Progenitor cell of endocrine pancreas (in vitro differentiated cells): ENCODE results near the gene PINLYP. TPM values are rescaled to one million over a fixed set of nuclear protein-coding genes. Genes with fewer than 3 reads are reported as not detected.
A peak's percentile ranks its signal among the peaks of the same experiment; 100 is the strongest.

ENCODE experiments used
- DNase-seq: peaks from one replicate; pipeline ENCODE4 v3.0.0; 2021; ENCODE audit warnings: low spot score; ENCODE audit not compliant: unreplicated experiment
- H3K27ac Mint-ChIP-seq: 2 replicates; pipeline ENCODE4 v1.8.0; 2021; ENCODE audit warnings: mild to moderate bottlenecking, moderate library complexity, mixed read lengths
- H3K27me3 Mint-ChIP-seq: 2 replicates; pipeline ENCODE4 v1.8.0; 2021; ENCODE audit warnings: mixed read lengths
- H3K36me3 Mint-ChIP-seq: 2 replicates; pipeline ENCODE4 v1.8.0; 2022; ENCODE audit warnings: mixed read lengths; ENCODE audit not compliant: insufficient read depth
- H3K4me1 Mint-ChIP-seq: 2 replicates; pipeline ENCODE4 v1.8.0; 2021; ENCODE audit warnings: low read depth, mixed read lengths
- H3K4me3 Mint-ChIP-seq: 2 replicates; pipeline ENCODE4 v1.8.0; 2021; ENCODE audit warnings: low read depth, mild to moderate bottlenecking, moderate library complexity, mixed read lengths
- H3K9me3 Mint-ChIP-seq: 2 replicates; pipeline ENCODE4 v1.8.0; 2021; ENCODE audit warnings: low read depth, mixed read lengths
- total RNA-seq: library from RNA; stranded (reverse); gene quantifications from 2 replicates; pipeline ENCODE4 v1.2.1, GENCODE V29; 2021
- TF ChIP-seq, protein P1 (sequence below): fragments of 200-600 bp; sonication (generic); IDR thresholded peaks from one replicate; pipeline ENCODE4 v1.5.0; 2021; ENCODE audit warnings: antibody characterized with exemption, mild to moderate bottlenecking; ENCODE audit not compliant: unreplicated experiment

The PINLYP gene
- total RNA-seq, 1 donor from 2014 or later, result 7.7 TPM

DNA sequence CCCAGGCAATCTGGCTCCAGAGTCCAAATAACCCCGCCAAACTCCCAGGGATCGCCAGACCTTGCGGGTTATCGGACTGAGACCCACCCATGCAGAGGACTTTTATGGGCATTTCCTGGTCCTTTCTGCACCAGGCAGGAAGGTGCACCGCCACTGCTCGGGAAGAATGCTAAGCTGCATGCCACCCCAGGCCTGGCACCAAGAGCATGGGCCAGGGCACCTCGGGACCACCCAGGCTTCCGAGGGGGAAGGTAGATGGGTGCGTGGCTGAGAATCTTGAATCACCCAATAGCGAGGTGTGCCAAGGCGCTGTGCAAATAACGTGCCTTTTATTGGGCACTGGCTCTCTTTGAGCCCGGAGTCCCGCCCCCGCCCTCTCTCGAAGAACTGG is 43.0 kb upstream of the PINLYP start:
- no peaks in the 10 kb centered on the region for H3K9me3 Mint-ChIP-seq
- peak overlapping the region; percentile 79 for H3K4me3 Mint-ChIP-seq
- no peak for DNase-seq
- peak overlapping the region; percentile 83 for H3K27ac Mint-ChIP-seq
- peaks cover 7% of the 10 kb centered on the region for H3K36me3 Mint-ChIP-seq
- TF ChIP-seq, protein P1, sequence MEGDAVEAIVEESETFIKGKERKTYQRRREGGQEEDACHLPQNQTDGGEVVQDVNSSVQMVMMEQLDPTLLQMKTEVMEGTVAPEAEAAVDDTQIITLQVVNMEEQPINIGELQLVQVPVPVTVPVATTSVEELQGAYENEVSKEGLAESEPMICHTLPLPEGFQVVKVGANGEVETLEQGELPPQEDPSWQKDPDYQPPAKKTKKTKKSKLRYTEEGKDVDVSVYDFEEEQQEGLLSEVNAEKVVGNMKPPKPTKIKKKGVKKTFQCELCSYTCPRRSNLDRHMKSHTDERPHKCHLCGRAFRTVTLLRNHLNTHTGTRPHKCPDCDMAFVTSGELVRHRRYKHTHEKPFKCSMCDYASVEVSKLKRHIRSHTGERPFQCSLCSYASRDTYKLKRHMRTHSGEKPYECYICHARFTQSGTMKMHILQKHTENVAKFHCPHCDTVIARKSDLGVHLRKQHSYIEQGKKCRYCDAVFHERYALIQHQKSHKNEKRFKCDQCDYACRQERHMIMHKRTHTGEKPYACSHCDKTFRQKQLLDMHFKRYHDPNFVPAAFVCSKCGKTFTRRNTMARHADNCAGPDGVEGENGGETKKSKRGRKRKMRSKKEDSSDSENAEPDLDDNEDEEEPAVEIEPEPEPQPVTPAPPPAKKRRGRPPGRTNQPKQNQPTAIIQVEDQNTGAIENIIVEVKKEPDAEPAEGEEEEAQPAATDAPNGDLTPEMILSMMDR, result no peak
- peaks cover 7% of the 10 kb centered on the region for H3K4me1 Mint-ChIP-seq
- no peaks in the 10 kb centered on the region for H3K27me3 Mint-ChIP-seq

DNA sequence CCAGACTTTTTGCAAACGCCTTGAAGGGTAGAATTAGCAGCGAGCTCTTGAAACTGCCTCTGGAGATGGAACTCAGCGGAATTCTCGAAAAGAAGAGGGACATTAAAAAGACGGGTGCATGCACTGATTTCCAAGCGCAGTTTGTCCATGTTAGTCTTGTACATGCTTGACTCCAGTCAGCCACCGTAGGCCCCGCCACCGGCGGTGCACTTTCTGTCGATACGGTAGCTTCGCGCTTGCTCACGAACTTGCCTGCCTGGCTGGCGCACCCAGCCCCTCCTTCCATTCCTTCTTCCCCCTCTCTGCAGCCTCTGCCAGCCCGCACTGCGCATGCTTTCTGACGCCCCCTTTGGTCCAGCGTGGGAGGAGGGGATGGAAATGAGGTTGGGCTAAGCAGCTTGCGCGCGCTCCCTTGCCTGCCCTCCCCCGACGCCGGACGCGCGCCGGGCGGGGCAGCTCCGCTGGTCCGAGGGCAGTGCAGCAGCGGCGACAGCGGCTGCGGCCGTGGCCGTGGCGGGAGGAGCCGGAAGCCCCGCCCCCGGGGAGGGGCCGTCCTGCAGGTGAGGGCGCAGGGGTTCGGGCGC is 42.5 kb upstream of the PINLYP start, which contains the start of gene ZNF575:
TSS of gene ZNF575 (plus strand) at position 227 of the 584 bp plus-strand sequence. CDS start 1,235 bp downstream, outside the sequence.
- Mint-ChIP-seq H3K27ac (peak within 1 kb of the TSS; percentile 97), H3K4me1 (peaks cover 7% of the 10 kb centered on the region), H3K4me3 (peak within 1 kb of the TSS; percentile 79), H3K27me3 (no peaks in the 10 kb centered on the region), H3K9me3 (no peaks in the 10 kb centered on the region), H3K36me3 (peaks cover 7% of the 10 kb centered on the region)
- TF ChIP-seq, protein P1, result no peak
- DNase-seq, result peak; percentile 89

- peak overlapping the region; percentile 97 for H3K27ac Mint-ChIP-seq
- peak; percentile 96 for DNase-seq
- TF ChIP-seq, protein P1, result no peak
- peaks cover 13% of the 10 kb centered on the region for H3K36me3 Mint-ChIP-seq
- H3K4me1 Mint-ChIP-seq, result peaks cover 7% of the 10 kb centered on the region
- no peaks in the 10 kb centered on the region for H3K27me3 Mint-ChIP-seq
- H3K9me3 Mint-ChIP-seq, result no peaks in the 10 kb centered on the region
- peak overlapping the region; percentile 79 for H3K4me3 Mint-ChIP-seq
Observed at GRCh38 chr19:43533546-43534304, 41.9 kb upstream of the PINLYP start.

GRCh38 chr19:43534305-43534815 is 41.2 kb upstream of the PINLYP start:
- Mint-ChIP-seq H3K4me1 (peaks cover 7% of the 10 kb centered on the region), H3K27ac (peak overlapping the region; percentile 97), H3K9me3 (peaks cover 4% of the 10 kb centered on the region), H3K4me3 (peak overlapping the region; percentile 79), H3K27me3 (no peaks in the 10 kb centered on the region), H3K36me3 (peaks cover 20% of the 10 kb centered on the region)
- TF ChIP-seq, protein P1, result no peak
- DNase-seq, result no peak
